Measurements from ENCODE around the gene TMX4.

TMX4 gene

DNA sequence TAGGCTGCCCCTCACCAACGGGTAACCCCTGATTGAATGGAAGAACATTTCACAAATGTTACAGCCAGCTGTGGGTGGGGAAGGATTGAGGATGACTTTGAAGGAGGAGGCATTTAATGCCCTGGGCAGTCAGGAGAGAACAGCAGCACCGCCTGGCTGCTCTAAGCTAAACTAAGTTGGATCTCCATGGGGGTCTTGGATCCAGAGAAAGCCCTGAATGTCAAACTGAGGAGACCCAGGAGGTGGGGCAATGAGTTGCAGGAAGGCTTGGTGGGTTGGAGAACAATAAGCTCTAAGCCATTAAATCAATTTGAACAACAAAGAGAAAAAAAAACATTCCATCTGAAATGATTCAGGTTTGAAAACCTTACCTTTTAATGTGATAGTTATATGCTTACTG is 35.4 kb downstream of the TMX4 start:
- TF ChIP-seq, protein P1, sequence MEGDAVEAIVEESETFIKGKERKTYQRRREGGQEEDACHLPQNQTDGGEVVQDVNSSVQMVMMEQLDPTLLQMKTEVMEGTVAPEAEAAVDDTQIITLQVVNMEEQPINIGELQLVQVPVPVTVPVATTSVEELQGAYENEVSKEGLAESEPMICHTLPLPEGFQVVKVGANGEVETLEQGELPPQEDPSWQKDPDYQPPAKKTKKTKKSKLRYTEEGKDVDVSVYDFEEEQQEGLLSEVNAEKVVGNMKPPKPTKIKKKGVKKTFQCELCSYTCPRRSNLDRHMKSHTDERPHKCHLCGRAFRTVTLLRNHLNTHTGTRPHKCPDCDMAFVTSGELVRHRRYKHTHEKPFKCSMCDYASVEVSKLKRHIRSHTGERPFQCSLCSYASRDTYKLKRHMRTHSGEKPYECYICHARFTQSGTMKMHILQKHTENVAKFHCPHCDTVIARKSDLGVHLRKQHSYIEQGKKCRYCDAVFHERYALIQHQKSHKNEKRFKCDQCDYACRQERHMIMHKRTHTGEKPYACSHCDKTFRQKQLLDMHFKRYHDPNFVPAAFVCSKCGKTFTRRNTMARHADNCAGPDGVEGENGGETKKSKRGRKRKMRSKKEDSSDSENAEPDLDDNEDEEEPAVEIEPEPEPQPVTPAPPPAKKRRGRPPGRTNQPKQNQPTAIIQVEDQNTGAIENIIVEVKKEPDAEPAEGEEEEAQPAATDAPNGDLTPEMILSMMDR (IDR thresholded peaks at IDR 0.05; ENCODE audit: control extremely low read depth, extremely low read depth, low read depth, missing control alignments): no peak
- POLR2A ChIA-PET: no interaction called here
- CTCF ChIA-PET: interaction anchor here (2.2 to 2.8 kb wide), 2 partner anchors 11 to 12 kb away, joined by 5 to 10 read pairs; no protein-coding TSS in a partner anchor
- no peak for DNase-seq (ENCODE audit: extremely low spot score)

DNA sequence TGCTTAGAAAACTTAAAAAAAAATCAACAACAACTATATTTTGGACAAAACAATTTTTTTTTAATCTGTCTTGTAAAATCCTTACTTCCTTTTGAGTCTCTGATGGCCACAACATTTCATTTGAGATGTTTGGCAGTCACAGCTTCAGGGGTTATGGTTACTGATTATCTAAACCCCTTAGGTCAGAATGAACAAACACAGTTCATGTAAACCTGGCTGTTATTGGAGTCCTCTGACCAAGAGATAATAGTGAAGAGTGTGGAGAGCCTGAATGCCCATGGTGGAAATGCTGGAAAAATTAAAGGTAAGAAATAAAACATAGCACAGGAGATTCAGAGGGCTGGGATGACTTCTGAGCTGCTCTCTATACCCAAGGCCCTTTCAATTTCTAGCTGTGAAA is 38.2 kb downstream of the TMX4 start:
- ChIA-PET CTCF (interaction anchor here (1.0 to 2.0 kb wide), 3 partner anchors 12 to 741 kb away, joined by 3 to 7 read pairs (median 3); no protein-coding TSS in a partner anchor), POLR2A (no interaction called here)
- TF ChIP-seq, protein P1 (IDR thresholded peaks at IDR 0.05; ENCODE audit: control extremely low read depth, extremely low read depth, low read depth, missing control alignments): no peak
- DNase-seq (ENCODE audit: extremely low spot score): no peak

DNA sequence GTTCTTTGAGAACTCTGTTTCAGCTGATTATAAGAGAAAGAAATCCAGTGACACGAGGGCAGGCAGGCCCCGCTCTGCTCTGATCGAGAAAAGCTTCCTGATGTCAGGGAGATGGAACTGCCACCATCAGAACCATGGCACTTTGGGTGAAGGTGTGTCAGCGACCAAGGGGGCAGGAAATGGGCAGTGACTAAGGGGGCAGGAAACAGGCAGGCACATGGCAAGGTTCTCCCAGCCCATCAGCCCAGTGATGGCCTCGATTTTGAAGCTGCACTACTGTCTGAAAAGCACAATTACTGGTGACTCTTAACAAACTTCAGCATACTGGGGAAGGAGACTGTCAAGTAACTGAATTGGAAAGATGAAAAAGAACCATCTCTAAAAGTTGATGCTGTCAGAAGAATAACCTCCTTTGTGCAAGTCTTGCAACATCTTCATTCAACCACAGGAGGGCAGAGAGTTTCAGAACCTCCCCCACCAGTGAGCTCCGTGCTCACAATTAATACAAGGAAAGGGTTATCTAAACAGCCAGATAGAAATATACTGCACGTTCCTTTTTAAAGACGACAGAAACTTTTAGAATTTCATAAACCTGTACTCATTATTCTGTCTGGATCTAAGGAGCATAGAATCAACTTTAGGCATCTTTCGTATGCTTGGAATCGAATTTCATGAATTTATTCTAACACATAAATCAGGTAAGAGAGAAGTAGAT is 39.1 kb downstream of the TMX4 start:
- POLR2A ChIA-PET: no interaction called here
- DNase-seq (ENCODE audit: extremely low spot score): peak; percentile 46
- CTCF ChIA-PET: interaction anchor here (0.8 to 1.3 kb wide), 4 partner anchors 11 to 742 kb away, joined by 3 read pairs; no protein-coding TSS in a partner anchor
- TF ChIP-seq, protein P1 (IDR thresholded peaks at IDR 0.05; ENCODE audit: control extremely low read depth, extremely low read depth, low read depth, missing control alignments): peak; percentile 28

DNA sequence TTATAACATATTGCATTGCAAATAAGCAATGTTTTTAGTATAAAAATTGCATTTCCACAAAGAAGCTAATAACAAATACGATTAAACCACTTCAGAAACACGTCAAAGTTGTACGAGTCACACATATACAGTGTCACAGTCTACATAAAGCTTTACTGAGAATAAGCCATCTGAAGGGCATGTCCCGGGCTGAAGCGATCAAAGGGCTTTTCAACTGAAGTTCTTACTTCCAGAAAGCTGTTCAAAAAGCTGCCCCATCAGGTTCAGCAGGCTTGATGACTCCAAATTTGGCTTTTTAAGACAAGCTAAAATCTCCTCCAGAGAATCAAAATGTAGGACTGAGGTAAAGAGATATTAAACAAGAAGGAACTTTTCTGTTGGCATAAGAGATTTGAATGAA is 41.9 kb downstream of the TMX4 start:
- TF ChIP-seq, protein P1 (IDR thresholded peaks at IDR 0.05; ENCODE audit: control extremely low read depth, extremely low read depth, low read depth, missing control alignments): no peak
- POLR2A ChIA-PET: no interaction called here
- CTCF ChIA-PET: interaction anchor here (0.9 kb wide), 1 partner anchor 10 kb away, joined by 3 read pairs; no protein-coding TSS in a partner anchor
- no peak for DNase-seq (ENCODE audit: extremely low spot score)

DNA sequence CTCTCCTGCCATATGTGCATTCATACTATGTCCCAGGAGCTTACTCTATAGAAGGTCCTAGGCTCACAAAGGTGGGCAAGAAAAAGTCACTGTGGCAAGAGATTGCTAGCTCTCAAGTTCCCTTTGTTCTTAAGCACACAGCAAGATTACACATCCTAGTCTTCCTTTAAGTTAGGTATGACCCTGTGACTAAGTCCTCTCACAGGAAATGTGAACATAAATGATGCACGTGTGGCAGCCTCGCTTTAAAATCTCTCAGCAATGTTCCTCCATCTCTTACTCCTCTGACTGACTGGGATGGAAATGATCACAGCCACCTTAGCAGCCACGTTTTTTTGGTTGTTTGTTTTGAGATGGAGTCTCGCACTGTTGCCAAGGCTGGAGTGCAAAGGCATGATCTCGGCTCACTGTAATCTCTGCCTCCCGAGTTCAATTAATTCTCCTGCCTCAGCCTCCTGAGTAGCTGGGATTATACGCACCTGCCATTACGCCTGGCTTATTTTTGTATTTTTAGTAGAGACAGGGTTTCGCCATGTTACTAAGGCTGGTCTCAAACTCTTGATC is 43.6 kb downstream of the TMX4 start:
- ChIA-PET POLR2A (no interaction called here), CTCF (interaction anchor here (1.2 to 1.4 kb wide), 2 partner anchors 12 to 40 kb away, joined by 3 to 4 read pairs; no protein-coding TSS in a partner anchor)
- no peak for DNase-seq (ENCODE audit: extremely low spot score)
- TF ChIP-seq, protein P1 (IDR thresholded peaks at IDR 0.05; ENCODE audit: control extremely low read depth, extremely low read depth, low read depth, missing control alignments): no peak

DNA sequence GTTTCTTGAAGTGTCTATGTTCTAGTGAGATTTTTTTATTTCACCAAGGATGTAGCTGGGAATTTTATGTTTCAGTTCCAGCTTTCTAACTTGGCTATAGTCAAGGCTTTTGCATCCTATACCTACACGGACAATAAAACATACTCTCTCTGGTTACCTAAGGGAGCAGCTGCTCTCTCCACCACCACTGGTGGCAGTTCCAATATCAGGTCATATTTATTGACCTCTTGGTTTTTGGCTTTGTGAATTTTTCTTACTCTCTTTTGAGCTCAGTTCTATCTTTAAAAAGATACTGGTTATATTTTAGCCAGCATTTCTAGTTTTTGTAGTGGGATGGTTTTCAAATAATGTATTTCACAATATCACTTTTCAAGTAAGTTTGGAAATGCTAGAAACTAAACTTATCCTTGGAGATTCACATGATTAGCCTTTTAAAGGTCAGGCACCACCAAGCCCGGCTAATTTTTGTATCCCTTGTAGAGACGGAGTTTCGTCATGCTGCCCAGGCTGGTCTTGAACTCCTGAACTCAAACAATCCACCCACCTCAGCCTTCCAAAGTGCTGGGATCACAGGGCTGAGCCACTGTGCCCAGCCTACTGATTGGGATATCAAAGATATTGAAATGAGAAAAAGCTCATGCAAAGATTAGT is 44.7 kb downstream of the TMX4 start:
- TF ChIP-seq, protein P1 (IDR thresholded peaks at IDR 0.05; ENCODE audit: control extremely low read depth, extremely low read depth, low read depth, missing control alignments): no peak
- ChIA-PET CTCF (interaction anchor here (1.2 to 1.4 kb wide), 2 partner anchors 13 to 39 kb away, joined by 3 to 4 read pairs; no protein-coding TSS in a partner anchor), POLR2A (no interaction called here)
- DNase-seq (ENCODE audit: extremely low spot score): no peak
